HAP-1 (cell line): Measurements from ENCODE around the gene C22orf31.

Source experiments
- DNase-seq, 2 experiments: peaks; one replicate each; pipeline ENCODE4 v3.0.0-alpha.2; 2016 to 2020; ENCODE audit warnings: low spot score in 2 of 2
- H3K27me3 ChIP-seq: fragments of 250-450 bp; sonication (Bioruptor Pico); 2 replicates; pipeline ENCODE4 v1.5.1; 2020; ENCODE audit warnings: low read depth, mild to moderate bottlenecking, moderate library complexity
- H3K36me3 ChIP-seq: fragments of 250-450 bp; sonication (Bioruptor Pico); replicated peaks from 2 replicates; pipeline ENCODE4 v1.5.1; 2020; ENCODE audit warnings: mild to moderate bottlenecking
- H3K4me1 ChIP-seq: fragments of 250-450 bp; sonication (Bioruptor Pico); 2 replicates; pipeline ENCODE4 v1.5.1; 2020; ENCODE audit warnings: mild to moderate bottlenecking
- H3K4me3 ChIP-seq: fragments of 250-450 bp; sonication (Bioruptor Pico); 2 replicates; pipeline ENCODE4 v1.5.1; 2020; ENCODE audit warnings: mild to moderate bottlenecking, moderate library complexity
- H3K9me3 ChIP-seq: fragments of 250-450 bp; sonication (Bioruptor Pico); 2 replicates; pipeline ENCODE4 v1.5.1; 2020; ENCODE audit warnings: mild to moderate bottlenecking, moderate library complexity
- in situ Hi-C: fragments of 300-500 bp; cut with MboI; formaldehyde crosslinking; loops from 3 replicates; pipeline ENCODE4 v1.14.3; 2020; ENCODE audit warnings: low sequenced_read_pairs, inconsistent platforms, mixed read lengths

C22orf31 gene

DNA sequence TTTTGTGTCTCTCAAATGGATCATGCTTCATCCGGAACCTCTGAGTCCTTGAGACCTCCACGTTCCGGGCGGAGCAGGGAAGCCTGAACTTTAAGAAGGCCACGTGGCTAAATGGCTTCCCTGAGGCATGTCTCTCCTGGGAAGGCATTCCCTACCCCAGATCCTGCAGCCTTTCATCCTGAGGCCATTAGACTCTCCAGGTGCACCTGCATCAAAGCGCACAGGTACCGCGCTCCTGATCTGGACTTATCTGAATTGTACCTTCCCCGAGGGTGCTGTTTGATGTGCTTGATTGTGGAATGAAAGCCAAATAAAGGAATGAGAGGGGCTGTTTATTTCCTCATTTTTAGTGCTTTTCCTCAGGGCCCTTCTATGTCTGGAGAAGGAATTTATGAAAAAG, 22.5 kb downstream of the C22orf31 start:
- in situ Hi-C loops = loop anchor here (5.0 to 25.0 kb wide), 2 partner anchors 187 to 427 kb away; no protein-coding TSS in a partner anchor
- H3K4me3 ChIP-seq = no peak overlapping the region
- no peak for DNase-seq
- H3K4me1 ChIP-seq = peaks cover 4% of the 10 kb centered on the region; the same call in 1 of the 2 replicates
- H3K9me3 ChIP-seq = no peaks in the 10 kb centered on the region
- peaks cover 8% of the 10 kb centered on the region; the same call in 1 of the 2 replicates for H3K36me3 ChIP-seq
- H3K27me3 ChIP-seq = no peaks in the 10 kb centered on the region

DNA sequence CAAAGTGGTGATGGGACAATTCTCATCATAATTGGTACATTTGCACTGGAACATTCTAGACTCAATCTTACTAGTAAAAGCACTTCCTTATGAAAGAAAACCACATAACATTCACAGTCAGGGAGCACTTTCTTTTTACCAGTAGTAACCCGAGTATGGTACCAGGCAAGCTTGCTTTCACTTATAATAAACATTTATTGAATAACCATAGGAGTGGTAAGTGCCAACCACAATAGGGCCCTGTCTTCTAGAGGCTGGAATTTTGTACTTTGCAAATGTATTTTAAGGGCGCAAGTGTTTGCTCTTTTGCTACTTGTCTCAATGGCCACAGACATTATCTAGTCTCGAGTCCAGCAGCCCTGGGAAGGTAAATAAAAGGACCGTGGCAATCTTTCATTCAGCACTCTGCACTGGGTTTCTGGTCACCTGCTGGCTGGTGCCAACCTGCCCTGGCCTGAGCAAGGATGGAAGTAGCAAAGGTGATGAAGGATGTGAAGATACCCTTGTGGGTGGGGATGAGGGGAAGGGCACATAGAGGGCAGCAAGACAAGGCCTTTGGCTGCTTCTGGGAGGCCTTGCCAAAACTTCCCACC, 24.2 kb downstream of the C22orf31 start:
- no peaks in the 10 kb centered on the region for H3K9me3 ChIP-seq
- no peak overlapping the region for H3K4me3 ChIP-seq
- H3K27me3 ChIP-seq = no peaks in the 10 kb centered on the region
- no peak for DNase-seq
- H3K36me3 ChIP-seq = 0 out of 2 replicates have a peak, but pooled peaks cover 2% of the 10 kb centered on the region
- in situ Hi-C loops = loop anchor here (5.0 to 25.0 kb wide), 2 partner anchors 185 to 425 kb away; no protein-coding TSS in a partner anchor
- H3K4me1 ChIP-seq = peaks cover 4% of the 10 kb centered on the region; the same call in 1 of the 2 replicates

DNA sequence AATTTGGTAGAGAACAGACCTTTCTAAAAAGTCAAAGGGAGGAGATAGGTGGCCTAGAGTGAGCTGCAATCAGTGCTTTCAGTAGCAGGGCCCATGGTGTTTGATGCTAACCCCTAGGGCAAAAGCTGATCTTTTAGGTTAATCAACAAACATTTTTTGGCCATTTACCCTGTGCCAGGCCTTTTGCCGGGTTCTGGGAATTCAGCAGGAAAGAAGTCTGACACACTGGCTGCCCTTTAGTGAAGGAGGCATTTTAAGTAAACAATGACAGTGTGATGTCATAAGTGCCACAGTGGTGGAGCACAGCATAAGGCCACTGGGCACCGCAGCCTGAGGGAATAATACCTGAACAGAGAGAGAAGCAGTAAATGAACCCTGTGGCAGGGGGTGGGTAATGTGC, 29.0 kb downstream of the C22orf31 start:
- in situ Hi-C loops = loop anchor here (25.0 kb wide), 1 partner anchor 420 kb away; no protein-coding TSS in a partner anchor
- Histone ChIP-seq H3K4me1 (no peaks in the 10 kb centered on the region), H3K27me3 (no peaks in the 10 kb centered on the region), H3K9me3 (no peaks in the 10 kb centered on the region), H3K4me3 (no peak overlapping the region), H3K36me3 (0 out of 2 replicates have a peak, but pooled peaks cover 2% of the 10 kb centered on the region)
- no peak for DNase-seq

DNA sequence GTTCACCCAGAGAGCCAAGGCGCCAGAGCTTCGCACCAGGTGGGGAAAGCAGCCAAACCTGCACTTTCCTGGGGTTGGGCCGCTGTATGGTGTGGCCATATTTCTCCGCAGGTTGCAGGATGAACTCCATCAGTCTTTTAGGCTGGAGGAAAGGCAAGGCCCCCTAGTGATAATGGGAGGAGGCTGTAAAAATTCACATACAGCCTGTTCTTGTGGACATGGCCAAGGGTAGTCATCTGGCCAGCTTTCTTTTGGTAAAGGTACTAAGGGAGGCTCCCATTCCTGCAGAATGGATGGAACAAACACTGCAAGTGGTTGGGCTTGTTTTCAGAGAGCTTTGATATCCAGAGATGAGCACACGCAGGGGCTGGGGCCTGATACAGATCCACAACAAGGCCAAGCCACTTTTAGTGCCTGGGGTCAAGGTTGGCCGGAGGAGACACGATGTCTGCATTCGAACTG, 29.6 kb downstream of the C22orf31 start:
- Histone ChIP-seq H3K36me3 (0 out of 2 replicates have a peak, but pooled peaks cover 2% of the 10 kb centered on the region), H3K4me3 (no peak overlapping the region), H3K9me3 (no peaks in the 10 kb centered on the region), H3K27me3 (no peaks in the 10 kb centered on the region), H3K4me1 (no peaks in the 10 kb centered on the region)
- in situ Hi-C loops = loop anchor here (25.0 kb wide), 1 partner anchor 420 kb away; no protein-coding TSS in a partner anchor
- no peak for DNase-seq

GRCh38 chr22:29031227-29032011, 30.2 kb downstream of the C22orf31 start:
- no peak for DNase-seq

DNA sequence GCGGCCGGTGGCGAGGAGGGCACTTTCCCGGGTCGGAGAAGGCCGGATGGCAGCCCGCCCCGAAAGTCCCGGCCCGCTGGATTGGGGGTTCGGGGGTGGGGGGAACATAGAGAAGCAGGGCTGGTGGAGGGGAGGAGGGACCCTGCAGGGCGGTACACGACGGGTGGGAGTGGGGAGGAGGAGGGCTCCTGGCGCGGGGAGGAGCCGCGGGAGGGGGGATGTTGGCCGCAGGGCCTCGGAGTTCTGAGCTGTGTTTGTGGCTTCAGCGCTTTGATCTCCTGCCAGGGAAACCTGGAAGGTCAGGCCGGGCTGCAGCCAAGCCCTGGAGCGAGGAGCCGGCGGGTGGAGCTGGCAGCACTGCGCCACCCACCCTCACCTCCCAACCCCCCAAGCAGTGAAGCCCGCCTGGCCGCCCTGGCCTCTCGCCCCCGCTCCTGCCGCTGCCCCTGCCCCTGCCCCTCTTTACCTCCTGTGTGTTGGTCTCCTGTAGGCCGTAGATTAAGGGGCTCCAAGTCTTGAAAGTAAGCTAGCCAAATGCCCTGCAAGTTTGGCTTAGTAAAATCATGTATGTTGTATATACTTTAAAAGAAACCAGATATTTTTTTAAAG, 30.9 kb downstream of the C22orf31 start:
- no peaks in the 10 kb centered on the region for H3K27me3 ChIP-seq
- no peak overlapping the region for H3K4me3 ChIP-seq
- H3K9me3 ChIP-seq = no peaks in the 10 kb centered on the region
- in situ Hi-C loops = loop anchor here (25.0 kb wide), 1 partner anchor 418 kb away; no protein-coding TSS in a partner anchor
- DNase-seq = no peak
- no peaks in the 10 kb centered on the region for H3K4me1 ChIP-seq
- no peaks in the 10 kb centered on the region; the same call in 1 of the 2 replicates for H3K36me3 ChIP-seq

More at GRCh38 chr22:29031227-29032011, 30.2 kb downstream of the C22orf31 start:
- Histone ChIP-seq H3K9me3 (no peaks in the 10 kb centered on the region), H3K4me1 (no peaks in the 10 kb centered on the region), H3K27me3 (no peaks in the 10 kb centered on the region), H3K36me3 (0 out of 2 replicates have a peak, but pooled peaks cover 2% of the 10 kb centered on the region), H3K4me3 (no peak overlapping the region)
- in situ Hi-C loops = loop anchor here (25.0 kb wide), 1 partner anchor 419 kb away; no protein-coding TSS in a partner anchor

DNA sequence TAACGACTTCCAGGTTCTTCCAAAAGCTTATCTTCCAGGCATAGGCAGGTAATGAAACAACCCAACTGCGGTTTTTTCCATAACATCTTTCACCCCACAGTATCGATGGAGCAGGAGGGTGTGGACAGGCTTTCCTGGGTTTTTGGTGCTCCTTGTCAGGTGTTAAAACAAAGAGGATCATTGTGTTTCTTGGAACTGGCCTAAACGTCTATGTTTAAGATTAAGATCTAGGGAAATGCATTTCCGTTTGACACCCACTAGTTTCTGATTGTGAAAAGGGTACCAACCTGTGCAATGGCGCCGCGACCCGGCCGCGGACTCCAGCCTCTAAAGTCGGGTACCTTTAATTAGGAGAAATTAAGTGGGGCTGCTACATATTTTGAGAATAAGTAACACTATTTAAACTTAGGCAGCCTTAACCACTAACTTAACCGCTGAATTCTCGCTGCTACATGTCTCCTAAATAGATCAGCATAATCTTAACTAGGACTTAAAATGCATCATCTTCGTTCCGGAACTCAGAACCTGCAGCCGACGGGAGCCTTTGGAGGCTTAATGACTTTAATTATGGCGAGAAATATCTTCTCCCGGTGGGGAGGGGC, 31.5 kb downstream of the C22orf31 start:
- Histone ChIP-seq H3K9me3 (no peaks in the 10 kb centered on the region), H3K4me3 (no peak overlapping the region), H3K36me3 (no peaks in the 10 kb centered on the region; the same call in 1 of the 2 replicates), H3K4me1 (no peaks in the 10 kb centered on the region), H3K27me3 (no peaks in the 10 kb centered on the region)
- DNase-seq = no peak
- in situ Hi-C loops = loop anchor here (25.0 kb wide), 1 partner anchor 418 kb away; no protein-coding TSS in a partner anchor

DNA sequence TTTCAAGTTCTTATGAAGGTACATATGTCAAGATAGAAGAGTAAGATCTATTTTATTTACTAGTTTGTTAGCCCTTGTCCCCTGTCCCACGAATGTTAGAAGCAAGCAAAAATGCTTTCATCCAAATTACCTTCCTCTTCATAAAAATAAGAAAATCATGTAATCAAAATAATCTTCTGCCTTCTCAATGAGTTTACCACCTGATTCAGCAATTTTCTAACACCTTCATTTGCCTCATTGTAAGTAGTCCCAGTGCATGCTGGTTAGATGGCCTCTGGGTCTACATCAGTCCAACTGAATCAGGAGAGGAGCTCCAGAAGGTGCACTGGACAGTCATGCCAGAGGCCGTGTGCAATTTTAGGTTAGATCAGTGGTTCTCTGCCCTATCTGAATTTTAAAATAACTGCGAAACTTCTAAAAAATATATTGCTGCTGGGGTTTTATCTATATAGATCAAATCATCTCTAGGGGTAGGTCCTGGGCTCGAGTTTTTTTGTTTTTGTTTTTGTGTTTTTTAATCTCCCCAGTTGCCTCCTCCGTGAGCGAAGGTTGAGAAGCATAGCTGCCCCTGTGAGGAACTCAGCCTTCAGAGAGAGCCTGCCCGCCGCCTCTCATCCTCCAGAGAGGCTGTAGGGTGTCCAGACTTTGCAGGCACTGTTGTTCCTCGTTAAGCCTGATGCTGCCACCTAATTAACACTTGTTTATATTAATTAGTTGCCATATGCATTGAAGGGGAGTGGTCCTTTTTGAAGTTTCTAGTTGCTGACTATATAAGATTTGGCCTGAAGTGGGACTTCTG, 32.2 kb downstream of the C22orf31 start:
- in situ Hi-C loops = loop anchor here (25.0 kb wide), 1 partner anchor 417 kb away; no protein-coding TSS in a partner anchor
- Histone ChIP-seq H3K9me3 (no peaks in the 10 kb centered on the region), H3K4me1 (no peaks in the 10 kb centered on the region), H3K27me3 (no peaks in the 10 kb centered on the region), H3K4me3 (no peak overlapping the region), H3K36me3 (no peaks in the 10 kb centered on the region; the same call in 1 of the 2 replicates)
- DNase-seq = no peak

GRCh38 chr22:29028468-29028867, 33.2 kb downstream of the C22orf31 start:
- H3K27me3 ChIP-seq = no peaks in the 10 kb centered on the region
- H3K4me1 ChIP-seq = no peaks in the 10 kb centered on the region
- no peaks in the 10 kb centered on the region; the same call in 1 of the 2 replicates for H3K36me3 ChIP-seq
- H3K9me3 ChIP-seq = no peaks in the 10 kb centered on the region
- H3K4me3 ChIP-seq = no peak overlapping the region
- no peak for DNase-seq
- in situ Hi-C loops = loop anchor here (25.0 kb wide), 1 partner anchor 416 kb away; no protein-coding TSS in a partner anchor

- Histone ChIP-seq H3K9me3 (no peaks in the 10 kb centered on the region), H3K4me3 (no peak overlapping the region), H3K27me3 (no peaks in the 10 kb centered on the region), H3K36me3 (no peaks in the 10 kb centered on the region; the same call in 1 of the 2 replicates), H3K4me1 (no peaks in the 10 kb centered on the region)
- in situ Hi-C loops = loop anchor here (25.0 kb wide), 1 partner anchor 414 kb away; no protein-coding TSS in a partner anchor
- DNase-seq = no peak
Observed at GRCh38 chr22:29026579-29026978, 35.1 kb downstream of the C22orf31 start.

GRCh38 chr22:29023172-29023796, 38.3 kb downstream of the C22orf31 start:
- Histone ChIP-seq H3K4me3 (no peak overlapping the region), H3K27me3 (no peaks in the 10 kb centered on the region)
- DNase-seq = no peak

More at GRCh38 chr22:29023172-29023796, 38.3 kb downstream of the C22orf31 start:
- H3K4me1 ChIP-seq = no peaks in the 10 kb centered on the region
- no peaks in the 10 kb centered on the region; the same call in none of the 2 replicates for H3K36me3 ChIP-seq
- H3K9me3 ChIP-seq = no peaks in the 10 kb centered on the region
- in situ Hi-C loops = no loop called here
